Activated CD4-positive, alpha-beta T cell treated with anti-CD3 and anti-CD28 coated beads, Interleukin-2, amount 50 U/mL, for 1 hour (primary cell): ENCODE measurements around the gene PYGO2.

Experiments
- DNase-seq: peaks from one replicate; pipeline ENCODE4 v3.0.0-alpha.2; 2020

Gene PYGO2

GRCh38 chr1:154959426-154959780 lies 2.2 kb downstream of the PYGO2 start:
- DNase-seq = no peak

GRCh38 chr1:154958681-154959425 lies 2.7 kb downstream of the PYGO2 start:
- no peak for DNase-seq

- no peak for DNase-seq
Measured at GRCh38 chr1:154958036-154958435, 3.5 kb downstream of the PYGO2 start.

- DNase-seq = no peak
Measured at GRCh38 chr1:154957091-154957657, 4.4 kb downstream of the PYGO2 start.

GRCh38 chr1:154956544-154956941 lies 5.0 kb downstream of the PYGO2 start:
- no peak for DNase-seq

- peak; percentile 74 for DNase-seq
Measured at GRCh38 chr1:154955718-154956543, 5.7 kb downstream of the PYGO2 start, which contains the start of gene PBXIP1. Gene PBXIP1, minus strand, starts transcription at chr1:154956099. Its CDS starts 2,378 bp downstream, at chr1:154953721.

GRCh38 chr1:154955039-154955717 lies 6.4 kb downstream of the PYGO2 start:
- peak; percentile 91 for DNase-seq

- no peak for DNase-seq
Measured at GRCh38 chr1:154954541-154954940, 7.0 kb downstream of the PYGO2 start.

- DNase-seq = no peak
Measured at GRCh38 chr1:154953611-154954038, 8.0 kb downstream of the PYGO2 start.

- no peak for DNase-seq
Measured at GRCh38 chr1:154952664-154953063, 8.9 kb downstream of the PYGO2 start.

GRCh38 chr1:154951901-154952657 lies 9.5 kb downstream of the PYGO2 start:
- peak; percentile 65 for DNase-seq

GRCh38 chr1:154948079-154948478 lies 13.5 kb downstream of the PYGO2 start:
- no peak for DNase-seq

- DNase-seq = no peak
Measured at GRCh38 chr1:154945962-154946850, 15.4 kb downstream of the PYGO2 start.

- DNase-seq = no peak
Measured at GRCh38 chr1:154945160-154945961, 16.2 kb downstream of the PYGO2 start.

- no peak for DNase-seq
Measured at GRCh38 chr1:154944401-154945159, 17.0 kb downstream of the PYGO2 start.

- DNase-seq = peak; percentile 50
Measured at GRCh38 chr1:154943649-154944400, 17.8 kb downstream of the PYGO2 start.

- DNase-seq = no peak
Measured at GRCh38 chr1:154941333-154942013, 20.1 kb downstream of the PYGO2 start.

GRCh38 chr1:154940651-154941194 lies 20.9 kb downstream of the PYGO2 start:
- no peak for DNase-seq
